GM12878 (cell line): ENCODE results near the gene SPACDR. TPM values are rescaled to one million over a fixed set of nuclear protein-coding genes. Genes with fewer than 3 reads are reported as not detected.

Experiments used
- ATAC-seq: fragments of 200-7000 bp; cut with Tn5 transposase; 3 replicates; pipeline ENCODE4 v1.9.1; 2020; ENCODE audit warnings: mild to moderate bottlenecking, moderate library complexity
- BruUV-seq: library from RNA; stranded (reverse); fragments of 400-500 nt; replicated peaks from 2 replicates; lab custom pipeline; 2021; lab: Mats Ljungman, UMichigan
- CTCF ChIA-PET: fragments of 300-600 bp; sonication (Branson Sonifier 250); formaldehyde crosslinking; extraction: SDS; loops from one replicate; lab custom pipeline; 2021; ENCODE audit warnings: inconsistent platforms; lab: Yijun Ruan, JAX
- POLR2A ChIA-PET: fragments of 350-600 bp; formaldehyde crosslinking; extraction: SDS; loops from one replicate; lab custom pipeline; 2021; ENCODE audit warnings: inconsistent platforms; lab: Charles Lee
- RAD21 ChIA-PET: fragments of 300-600 bp; sonication (Branson Sonifier 250); formaldehyde crosslinking; loops from one replicate; lab custom pipeline; 2023; ENCODE audit warnings: antibody characterized with exemption; ENCODE audit not compliant: unreplicated experiment; lab: Charles Lee
- SMC1A ChIA-PET: fragments of 300-600 bp; sonication (Branson Sonifier 250); formaldehyde crosslinking; loops from one replicate; lab custom pipeline; 2023; ENCODE audit not compliant: unreplicated experiment, uncharacterized antibody; lab: Charles Lee
- DNase-seq: peaks from one replicate; pipeline ENCODE4 v3.0.0-alpha.2; 2011; ENCODE audit warnings: low read depth, low spot score
- FAIRE-seq: peaks from 3 replicates; lab custom pipeline; 2011; peaks lifted over from hg19 to GRCh38; lab: Jason Lieb, UNC
- H2AFZ ChIP-seq: 2 replicates; pipeline ENCODE4 v1.6.0; 2011; ENCODE audit warnings: low read depth, low read length, control low read depth; ENCODE audit not compliant: control insufficient read depth
- H3K27ac ChIP-seq: 2 replicates; pipeline ENCODE4 v1.5.1; 2011; ENCODE audit warnings: control low read depth; ENCODE audit not compliant: control insufficient read depth, insufficient read depth
- H3K27me3 ChIP-seq, 2 experiments: replicated peaks in 1 of 2; 2 replicates each; pipeline versions ENCODE4 v1.6.0 to v1.6.1; 2011; ENCODE audit warnings: low read length in 1 of 2; ENCODE audit not compliant: control insufficient read depth in 2 of 2, insufficient read depth in 2 of 2
- H3K36me3 ChIP-seq, 2 experiments: 2 replicates each; pipeline ENCODE4 v1.5.1; 2011; ENCODE audit warnings: low read length in 1 of 2; ENCODE audit not compliant: control insufficient read depth in 2 of 2, insufficient read depth in 2 of 2
- H3K4me1 ChIP-seq: 2 replicates; pipeline ENCODE4 v1.6.1; 2011; ENCODE audit warnings: mild to moderate bottlenecking, low read length, moderate library complexity, mixed read lengths; ENCODE audit not compliant: control insufficient read depth, insufficient read depth
- H3K4me2 ChIP-seq: 2 replicates; pipeline ENCODE4 v1.6.0; 2011; ENCODE audit warnings: control low read depth; ENCODE audit not compliant: control insufficient read depth, insufficient read depth
- H3K4me3 ChIP-seq: fragments of 200-600 bp; sonication (generic); 2 replicates; pipeline ENCODE4 v1.5.1; 2016
- H3K79me2 ChIP-seq: 2 replicates; pipeline ENCODE4 v1.6.0; 2011; ENCODE audit warnings: low read length; ENCODE audit not compliant: control insufficient read depth, insufficient read depth
- H3K9ac ChIP-seq: 2 replicates; pipeline ENCODE4 v1.8.0; 2011; ENCODE audit warnings: low read length, control low read depth, mixed read lengths; ENCODE audit not compliant: control insufficient read depth, insufficient read depth
- H3K9me3 ChIP-seq: replicated peaks from 3 replicates; pipeline ENCODE4 v1.5.1; 2011; ENCODE audit warnings: mild to moderate bottlenecking, low read length; ENCODE audit not compliant: control insufficient read depth, insufficient read depth
- H4K20me1 ChIP-seq: 2 replicates; pipeline ENCODE4 v1.6.0; 2011; ENCODE audit not compliant: control insufficient read depth, insufficient read depth
- BRCA1 ChIP-seq: IDR thresholded peaks from 2 replicates; pipeline ENCODE4 v1.6.1; 2011; ENCODE audit warnings: low read depth, low read length, improper control_type of control experiment
- CBFB ChIP-seq: IDR thresholded peaks from 2 replicates; pipeline ENCODE4 v1.6.1; 2016; ENCODE audit warnings: antibody characterized with exemption, low read depth
- CHD1 ChIP-seq: IDR thresholded peaks from 2 replicates; pipeline ENCODE4 v1.6.1; 2012; ENCODE audit warnings: low read depth, low read length, improper control_type of control experiment
- LARP7 ChIP-seq: fragments of 450-650 bp; IDR thresholded peaks from 2 replicates; pipeline ENCODE4 v1.6.1; 2017; ENCODE audit warnings: mild to moderate bottlenecking
- PBX3 ChIP-seq: IDR thresholded peaks from 2 replicates; pipeline ENCODE4 v1.6.1; 2011; ENCODE audit warnings: mild to moderate bottlenecking, low read depth, low read length, moderate library complexity; ENCODE audit not compliant: insufficient replicate concordance
- RELB ChIP-seq: fragments of 450-650 bp; IDR thresholded peaks from 2 replicates; pipeline ENCODE4 v1.6.1; 2017; ENCODE audit warnings: low read depth, mild to moderate bottlenecking, moderate library complexity
- RFX5 ChIP-seq: IDR thresholded peaks from 2 replicates; pipeline ENCODE4 v1.6.1; 2011; ENCODE audit warnings: low read depth, low read length, improper control_type of control experiment
- SRF ChIP-seq, 2 experiments: IDR thresholded peaks; 2 replicates each; pipeline ENCODE4 v1.6.1; 2011; ENCODE audit warnings: low read depth in 2 of 2, low read length in 2 of 2, mild to moderate bottlenecking in 1 of 2, moderate library complexity in 1 of 2
- YY1 ChIP-seq: IDR thresholded peaks from 2 replicates; pipeline ENCODE4 v1.6.1; 2011; ENCODE audit warnings: low read depth, mild to moderate bottlenecking, low read length
- WGBS: methylation state at CpG from one replicate; pipeline ENCODE4 v1.1.6; 2016; ENCODE audit warnings: low lambda C conversion rate; ENCODE audit not compliant: insufficient replicate concordance, insufficient coverage; ENCODE audit errors: missing lambda C conversion rate; 5-methylcytosine and 5-hydroxymethylcytosine counted together
- in situ Hi-C: fragments of 300-500 bp; cut with MboI; formaldehyde crosslinking; loops from 9 replicates; pipeline ENCODE4 v1.14.3; 2018; ENCODE audit warnings: mixed read lengths
- intact Hi-C: fragments of 100-400 bp; cut with micrococcal nuclease; formaldehyde crosslinking; loops from one replicate; pipeline ENCODE4 v1.14.2; 2022; ENCODE audit not compliant: unreplicated experiment
- polyA plus RNA-seq, 11 experiments: library from polyadenylated mRNA; depleted of rRNA in 4 of 11; unstranded in 6 of 11; stranded (reverse) in 5 of 11; fragments of >200 nt; fragmentation: Nextera tagmentation in 4 of 11; fragmentation: Illumina TruSeq in 1 of 11; extraction: Ambion mirVana in 4 of 11; extraction: Trizol in 1 of 11; gene quantifications; 1 replicate in 1 of 11; 2 replicates in 10 of 11; pipeline versions ENCODE4 v1.2.1 to v1.2.3, GENCODE V29; 2011 to 2016; ENCODE audit warnings: inconsistent platforms in 2 of 11, missing spikeins in 2 of 11, low read depth in 1 of 11
- total RNA-seq, 4 experiments: library from RNA; depleted of rRNA in 3 of 4; stranded (reverse); fragments of >200 nt in 3 of 4; fragmentation: Illumina TruSeq in 1 of 4; extraction: Trizol in 1 of 4; gene quantifications; 2 replicates each; pipeline versions ENCODE4 v1.2.1 to v1.2.3, GENCODE V29; 2013 to 2021
- TF ChIP-seq, protein P1 (sequence below): IDR thresholded peaks from 2 replicates; pipeline ENCODE4 v1.6.1; 2011; ENCODE audit warnings: low read depth, mild to moderate bottlenecking, low read length, moderate library complexity, borderline replicate concordance; ENCODE audit errors: extremely low read depth
- TF ChIP-seq, protein P2 (sequence below): fragments of 450-650 bp; IDR thresholded peaks from 2 replicates; pipeline ENCODE4 v1.6.1; 2018; ENCODE audit warnings: mild to moderate bottlenecking, low read depth, moderate library complexity; ENCODE audit not compliant: partially characterized antibody

SPACDR gene
- total and polyA plus RNA-seq, 10 of the 15 experiments (the other 5 are each of a cell fraction or from before 2014, with no cell fraction given), result 0.18 to 1.5 (median 0.63) TPM

DNA sequence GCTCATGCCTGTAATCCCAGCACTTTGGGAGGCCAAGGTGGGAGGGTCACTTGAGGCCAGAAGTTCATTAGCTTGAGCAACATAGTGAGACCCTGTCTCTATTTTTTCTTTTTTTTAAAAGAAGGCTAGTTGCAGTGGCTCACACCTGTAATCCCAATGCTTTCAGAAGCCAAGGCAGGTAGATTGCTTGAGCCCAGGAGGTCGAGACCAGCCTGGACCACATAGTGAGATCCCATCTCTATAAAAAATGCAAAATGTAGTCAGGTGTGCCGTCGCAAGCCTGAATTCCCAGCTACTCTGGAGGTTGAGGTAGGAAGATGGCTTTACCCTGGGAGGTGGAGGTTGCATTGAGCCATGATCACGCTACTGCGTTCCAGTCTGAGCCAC lies 27.1 kb upstream of the SPACDR start:
- 0 out of 2 replicates have a peak, but pooled peaks cover 4% of the 10 kb centered on the region for H3K4me1 ChIP-seq
- ChIA-PET CTCF (no interaction called here), POLR2A (no interaction called here), SMC1A (no interaction called here), RAD21 (no interaction called here)
- no TSS peak for BruUV-seq
- WGBS, result 91% methylated on average over 5 of the region's 5 CpGs
- no peaks in the 10 kb centered on the region for H3K36me3 ChIP-seq
- H3K27me3 ChIP-seq, result no peaks in the 10 kb centered on the region
- in situ Hi-C loops, result no loop called here
- intact Hi-C loops, result no loop called here
- no peaks in the 10 kb centered on the region for H4K20me1 ChIP-seq
- H3K4me2 ChIP-seq, result no peak overlapping the region
- FAIRE-seq, result no peak
- no peak overlapping the region for H3K4me3 ChIP-seq
- no peak overlapping the region for H2AFZ ChIP-seq
- no peak overlapping the region for H3K27ac ChIP-seq
- H3K9ac ChIP-seq, result no peak overlapping the region
- TF ChIP-seq CHD1, result no peak
- TF ChIP-seq PBX3, result no peak
- TF ChIP-seq RFX5, result no peak
- no peak for TF ChIP-seq YY1
- TF ChIP-seq, protein P1, sequence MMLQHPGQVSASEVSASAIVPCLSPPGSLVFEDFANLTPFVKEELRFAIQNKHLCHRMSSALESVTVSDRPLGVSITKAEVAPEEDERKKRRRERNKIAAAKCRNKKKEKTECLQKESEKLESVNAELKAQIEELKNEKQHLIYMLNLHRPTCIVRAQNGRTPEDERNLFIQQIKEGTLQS, result no peak
- TF ChIP-seq BRCA1, result no peak
- TF ChIP-seq SRF (IDR thresholded peaks at IDR 0.05; ENCODE audit: low read depth in 2 of 2, low read length in 2 of 2), result no peak
- no peak for TF ChIP-seq RELB
- TF ChIP-seq, protein P2, sequence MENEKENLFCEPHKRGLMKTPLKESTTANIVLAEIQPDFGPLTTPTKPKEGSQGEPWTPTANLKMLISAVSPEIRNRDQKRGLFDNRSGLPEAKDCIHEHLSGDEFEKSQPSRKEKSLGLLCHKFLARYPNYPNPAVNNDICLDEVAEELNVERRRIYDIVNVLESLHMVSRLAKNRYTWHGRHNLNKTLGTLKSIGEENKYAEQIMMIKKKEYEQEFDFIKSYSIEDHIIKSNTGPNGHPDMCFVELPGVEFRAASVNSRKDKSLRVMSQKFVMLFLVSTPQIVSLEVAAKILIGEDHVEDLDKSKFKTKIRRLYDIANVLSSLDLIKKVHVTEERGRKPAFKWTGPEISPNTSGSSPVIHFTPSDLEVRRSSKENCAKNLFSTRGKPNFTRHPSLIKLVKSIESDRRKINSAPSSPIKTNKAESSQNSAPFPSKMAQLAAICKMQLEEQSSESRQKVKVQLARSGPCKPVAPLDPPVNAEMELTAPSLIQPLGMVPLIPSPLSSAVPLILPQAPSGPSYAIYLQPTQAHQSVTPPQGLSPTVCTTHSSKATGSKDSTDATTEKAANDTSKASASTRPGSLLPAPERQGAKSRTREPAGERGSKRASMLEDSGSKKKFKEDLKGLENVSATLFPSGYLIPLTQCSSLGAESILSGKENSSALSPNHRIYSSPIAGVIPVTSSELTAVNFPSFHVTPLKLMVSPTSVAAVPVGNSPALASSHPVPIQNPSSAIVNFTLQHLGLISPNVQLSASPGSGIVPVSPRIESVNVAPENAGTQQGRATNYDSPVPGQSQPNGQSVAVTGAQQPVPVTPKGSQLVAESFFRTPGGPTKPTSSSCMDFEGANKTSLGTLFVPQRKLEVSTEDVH, result no peak
- no peak for TF ChIP-seq LARP7
- no peak for TF ChIP-seq CBFB
- DNase-seq, result no peak
- ATAC-seq, result no peak
- no peaks in the 10 kb centered on the region for H3K9me3 ChIP-seq
- no peaks in the 10 kb centered on the region for H3K79me2 ChIP-seq
